Spleen (tissue), 11 donors: ENCODE results near the gene CD79B. TPM values are rescaled to one million over a fixed set of nuclear protein-coding genes. Genes with fewer than 3 reads are reported as not detected.
"Not testable (repeated sequence)": the region's sequence is repeated elsewhere in the genome, so short reads cannot be mapped to it uniquely, and the experiment has no call there.

Experiments
- DNase-seq: peaks from one replicate; pipeline ENCODE4 v3.0.0-alpha.2; 2020
- H3K27ac ChIP-seq, 8 donors: fragments of 200-600 bp; sonication (generic) in 7 of 8; 1 replicate in 4 of 8; 2 replicates in 4 of 8; pipeline versions ENCODE4 v1.5.0 to v1.8.0; 2016 to 2021; ENCODE audit warnings: inconsistent platforms in 4 of 8, mild to moderate bottlenecking in 4 of 8, moderate library complexity in 1 of 8
- H3K27me3 ChIP-seq, 7 donors: fragments of 200-600 bp; sonication (generic) in 6 of 7; replicated peaks in 1 of 7; 1 replicate in 4 of 7; 2 replicates in 3 of 7; pipeline versions ENCODE4 v1.5.0 to v1.8.0; 2016 to 2021; ENCODE audit warnings: inconsistent platforms in 3 of 7, mild to moderate bottlenecking in 1 of 7
- H3K36me3 ChIP-seq, 6 donors: fragments of 200-600 bp; sonication (generic) in 5 of 6; 1 replicate in 4 of 6; 2 replicates in 2 of 6; pipeline versions ENCODE4 v1.5.0 to v1.8.0; 2016 to 2021; ENCODE audit warnings: inconsistent platforms in 2 of 6
- H3K4me1 ChIP-seq, 6 donors: fragments of 200-600 bp; sonication (generic) in 5 of 6; 1 replicate in 3 of 6; 2 replicates in 3 of 6; pipeline versions ENCODE4 v1.5.0 to v1.8.0; 2016 to 2021; ENCODE audit warnings: inconsistent platforms in 3 of 6
- H3K4me3 ChIP-seq, 8 donors: fragments of 200-600 bp; sonication (generic) in 7 of 8; 1 replicate in 4 of 8; 2 replicates in 4 of 8; pipeline versions ENCODE4 v1.5.0 to v1.8.0; 2016 to 2021; ENCODE audit warnings: inconsistent platforms in 4 of 8, mild to moderate bottlenecking in 4 of 8, moderate library complexity in 2 of 8
- H3K9me3 ChIP-seq, 8 donors: fragments of 200-600 bp; sonication (generic) in 7 of 8; 1 replicate in 4 of 8; 2 replicates in 4 of 8; pipeline versions ENCODE4 v1.5.0 to v1.8.0; 2016 to 2021; ENCODE audit warnings: inconsistent platforms in 4 of 8
- CTCF ChIP-seq, 11 experiments: fragments of 200-600 bp in 7 of 11; fragments of 450-650 bp in 4 of 11; sonication (generic) in 4 of 11; IDR thresholded peaks in 8 of 11; conservative IDR thresholded peaks in 3 of 11; 1 replicate in 7 of 11; 2 replicates in 4 of 11; pipeline versions ENCODE4 v1.4.0 to v1.8.0; 2016 to 2021; ENCODE audit warnings: antibody characterized with exemption in 11 of 11, inconsistent platforms in 4 of 11, mild to moderate bottlenecking in 1 of 11
- POLR2A ChIP-seq, 3 donors: fragments of 450-650 bp; IDR thresholded peaks; one replicate each; pipeline ENCODE4 v1.5.1; 2017; ENCODE audit warnings: antibody characterized with exemption in 3 of 3, mild to moderate bottlenecking in 1 of 3
- POLR2AphosphoS5 ChIP-seq, 3 donors: sonication (generic); formaldehyde crosslinking; IDR thresholded peaks; one replicate each; pipeline ENCODE4 v1.5.1; 2017; ENCODE audit warnings: antibody characterized with exemption in 3 of 3
- WGBS, 5 donors: extraction: QIAGEN DNeasy Blood & Tissue Kit in 3 of 5; methylation state at CpG; one replicate each; pipeline versions ENCODE4 v1.1.5 to v1.1.7; 2013 to 2018; 5-methylcytosine and 5-hydroxymethylcytosine counted together
- intact Hi-C: fragments of 100-400 bp; cut with DNase I; formaldehyde crosslinking; loops from one replicate; pipeline ENCODE4 v1.15.0; 2023; ENCODE audit warnings: low total_unique reads
- polyA plus RNA-seq, 3 donors: library from polyadenylated mRNA; stranded (reverse); fragments of 200-250 nt; gene quantifications; one replicate each; pipeline ENCODE4 v1.2.1, GENCODE V29; 2013
- total RNA-seq, 7 donors: library from RNA; depleted of rRNA in 3 of 7; stranded (reverse); fragments of >200 nt in 3 of 7; fragmentation: NEBNext Ultra II Directional in 4 of 7; extraction: Animal tissue kit (Norgen Biotek cat#: 25700) in 4 of 7; gene quantifications; one replicate each; pipeline versions ENCODE4 v1.1.0 to v1.2.1, GENCODE V29; 2016 to 2021
- donor health status: healthy with polysubstance abuse.
- donor health status: DM: no; HTN: no; CAD: no; lungs with moderate emphysema.
- donor health status: DM: no; HTN: no; CAD: no.
- donor health status: Bipolar disorder and iron deficiency.
- donor health status: healthy.
- donor health status: DM: no; HTN: no; CAD: no.
- donor health status: DM: yes; HTN: yes; CAD: no.

CD79B gene
- total and polyA plus RNA-seq, 10 donors, result 149 to 659 (median 208) TPM

GRCh38 chr17:63925615-63926014, 6.5 kb downstream of the CD79B start:
- Histone ChIP-seq H3K4me1 (peaks cover 28 to 93% (median 68%) of the 10 kb centered on the region in 6 donors), H3K36me3 (peaks cover 0 to 36% (median 19%) of the 10 kb centered on the region in 6 donors), H3K27ac (peak overlapping the region in 6 of 8 donors; percentile 46 to 94 (median 86)), H3K27me3 (no peaks in the 10 kb centered on the region), H3K9me3 (no peaks in the 10 kb centered on the region), H3K4me3 (peak overlapping the region in 1 of 8 donors; percentile 4)
- DNase-seq, result peak; percentile 90
- 49 to 67% (median 54%) methylated on average over 5 of the region's 5 CpGs for WGBS, 5 donors
- TF ChIP-seq POLR2AphosphoS5 (IDR thresholded peaks at IDR 0.05), result peak; percentile 77 to 83 (median 79)
- TF ChIP-seq CTCF (IDR thresholded peaks at IDR 0.05 in 8 of 11, conservative IDR thresholded peaks at IDR 0.05 in 3 of 11), result peak in 1 of 11 experiments; percentile 16
- no peak for TF ChIP-seq POLR2A (IDR thresholded peaks at IDR 0.05)
- intact Hi-C loops, result loop anchor here (10.0 kb wide), 1 partner anchor 59 kb away; no protein-coding TSS in a partner anchor

GRCh38 chr17:63922402-63922801, 9.7 kb downstream of the CD79B start:
- H3K4me3 ChIP-seq, result peak overlapping the region in 1 of 8 donors; percentile 38
- not testable (repeated sequence) for H3K9me3 ChIP-seq, DNase-seq, H3K27me3 ChIP-seq, H3K36me3 ChIP-seq
- H3K4me1 ChIP-seq, result peaks cover 29 to 84% (median 54%) of the 10 kb centered on the region in 6 donors
- intact Hi-C loops, result loop anchor here (10.0 kb wide), 1 partner anchor 62 kb away; no protein-coding TSS in a partner anchor
- 49 to 64% (median 53%) methylated on average over 9 of the region's 9 CpGs for WGBS, 5 donors
- peak overlapping the region in 5 of 8 donors; percentile 29 to 92 (median 51) for H3K27ac ChIP-seq

- H3K4me3 ChIP-seq, H3K27me3 ChIP-seq, H3K9me3 ChIP-seq, DNase-seq, H3K36me3 ChIP-seq: not testable (repeated sequence)
- Histone ChIP-seq H3K4me1 (peaks cover 23 to 80% (median 47%) of the 10 kb centered on the region in 6 donors), H3K27ac (peak overlapping the region in 4 of 8 donors; percentile 33 to 61 (median 50))
- intact Hi-C loops, result loop anchor here (10.0 kb wide), 1 partner anchor 64 kb away; no protein-coding TSS in a partner anchor
- WGBS, 5 donors, result 67 to 97% (median 84%) methylated on average over 3 to 5 of the region's 5 CpGs
Observed at GRCh38 chr17:63920779-63921178, 11.4 kb downstream of the CD79B start.

- DNase-seq, H3K27me3 ChIP-seq: not testable (repeated sequence)
- 64 to 83% (median 78%) methylated on average over 6 of the region's 6 CpGs for WGBS, 5 donors
Observed at GRCh38 chr17:63920050-63920449, 12.1 kb downstream of the CD79B start.

GRCh38 chr17:63919311-63919723, 12.8 kb downstream of the CD79B start:
- Histone ChIP-seq H3K27me3 (no peaks in the 10 kb centered on the region), H3K36me3 (no peaks in the 10 kb centered on the region), H3K9me3 (no peaks in the 10 kb centered on the region), H3K4me3 (peak overlapping the region in 1 of 8 donors; percentile 28), H3K27ac (peak overlapping the region in 5 of 8 donors; percentile 34 to 61 (median 40)), H3K4me1 (peaks cover 19 to 77% (median 38%) of the 10 kb centered on the region in 6 donors)
- 39 to 46% (median 40%) methylated on average over 8 of the region's 8 CpGs for WGBS, 5 donors
- intact Hi-C loops, result no loop called here
- no peak for TF ChIP-seq POLR2A (IDR thresholded peaks at IDR 0.05)
- TF ChIP-seq POLR2AphosphoS5 (IDR thresholded peaks at IDR 0.05), result peak in 1 of 3 donors; percentile 22
- peak; percentile 94 to 99 (median 98) for TF ChIP-seq CTCF (IDR thresholded peaks at IDR 0.05 in 8 of 11, conservative IDR thresholded peaks at IDR 0.05 in 3 of 11)
- DNase-seq, result peak; percentile 86

More at GRCh38 chr17:63920050-63920449, 12.1 kb downstream of the CD79B start:
- H3K4me3 ChIP-seq, H3K36me3 ChIP-seq, H3K9me3 ChIP-seq: not testable (repeated sequence)
- intact Hi-C loops, result loop anchor here (10.0 kb wide), 1 partner anchor 65 kb away; no protein-coding TSS in a partner anchor
- peaks cover 22 to 78% (median 44%) of the 10 kb centered on the region in 6 donors for H3K4me1 ChIP-seq
- H3K27ac ChIP-seq, result peak overlapping the region in 5 of 8 donors; percentile 33 to 61 (median 40)

- H3K36me3 ChIP-seq, H3K9me3 ChIP-seq, H3K27me3 ChIP-seq, intact Hi-C loops, DNase-seq: not testable (repeated sequence)
- peak within 1 kb of the TSS in 5 of 8 donors; percentile 34 to 61 (median 40) for H3K27ac ChIP-seq
- WGBS, 5 donors, result 45 to 61% (median 57%) methylated on average over 9 to 10 of the region's 10 CpGs
- H3K4me1 ChIP-seq, result peaks cover 16 to 72% (median 35%) of the 10 kb centered on the region in 6 donors
- H3K4me3 ChIP-seq, result peak within 1 kb of the TSS in 1 of 8 donors; percentile 28
Observed at GRCh38 chr17:63918789-63919305, 13.3 kb downstream of the CD79B start, which contains the start of gene GH1. TSS of gene GH1 (minus strand) at chr17:63918839. CDS start at chr17:63918776, 63 bp downstream.
